HEK293 (cell line): ENCODE data around the gene PIP5KL1.

Experiments
- CTCF ChIP-seq: fragments of 450-650 bp; formaldehyde crosslinking; IDR thresholded peaks from 2 replicates; pipeline ENCODE4 v1.5.1; 2016; ENCODE audit warnings: missing biosample characterization, missing genetic modification characterization
- PRDM1 ChIP-seq: fragments of 450-650 bp; formaldehyde crosslinking; IDR thresholded peaks from 2 replicates; pipeline ENCODE4; 2016; ENCODE audit warnings: missing biosample characterization, missing genetic modification characterization
- ZNF18 ChIP-seq: fragments of 450-650 bp; formaldehyde crosslinking; IDR thresholded peaks from 2 replicates; pipeline ENCODE4 v1.5.1; 2016; ENCODE audit warnings: missing biosample characterization, missing genetic modification characterization
- ZNF596 ChIP-seq: fragments of 450-650 bp; IDR thresholded peaks from 2 replicates; pipeline ENCODE4 v1.5.0; 2018; ENCODE audit warnings: missing biosample characterization, mild to moderate bottlenecking, missing genetic modification characterization, moderate library complexity
- ZNF792 ChIP-seq: fragments of 450-650 bp; formaldehyde crosslinking; IDR thresholded peaks from 2 replicates; pipeline ENCODE4 v1.5.1; 2016; ENCODE audit warnings: missing biosample characterization, missing genetic modification characterization

DNA sequence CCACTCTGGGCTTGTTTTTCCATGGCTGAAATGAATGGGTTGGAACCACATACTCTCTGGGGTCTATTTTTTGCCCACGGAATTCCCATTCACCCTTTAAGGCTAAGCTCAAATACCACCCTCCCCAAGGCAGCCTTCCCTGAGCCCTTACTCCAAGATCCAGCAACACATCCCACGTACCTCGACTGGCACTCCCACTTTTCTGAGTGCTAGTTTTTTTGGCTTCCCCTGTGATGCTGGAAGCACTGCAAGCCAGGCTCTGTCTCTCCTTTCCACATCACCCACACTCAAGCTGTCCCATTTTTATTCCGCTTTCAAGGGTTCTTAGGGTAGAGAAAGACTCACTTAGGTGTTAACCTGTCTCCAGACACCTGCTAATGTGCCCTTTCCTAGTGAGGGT is 37.2 kb downstream of the PIP5KL1 start:
- TF ChIP-seq ZNF18 (tag by site-specific recombination): no peak
- no peak for TF ChIP-seq PRDM1 (tag by site-specific recombination)
- TF ChIP-seq ZNF596: no peak
- no peak for TF ChIP-seq CTCF (tag by site-specific recombination)
- no peak for TF ChIP-seq ZNF792
